Body of pancreas (tissue), 4 donors: ENCODE measurements around the gene TICAM2.

ENCODE experiments used
- CTCF ChIP-seq, 7 experiments: fragments of 450-650 bp in 4 of 7; fragments of 200-600 bp in 3 of 7; sonication (generic) in 3 of 7; IDR thresholded peaks; one replicate each; pipeline ENCODE4 v1.5.1; 2016 to 2019; ENCODE audit warnings: antibody characterized with exemption in 7 of 7
- POLR2A ChIP-seq, 3 donors: fragments of 450-650 bp; IDR thresholded peaks; one replicate each; pipeline ENCODE4 v1.6.1; 2016; ENCODE audit warnings: antibody characterized with exemption in 3 of 3, mild to moderate bottlenecking in 2 of 3

- TF ChIP-seq POLR2A (IDR thresholded peaks at IDR 0.05): no peak
- no peak for TF ChIP-seq CTCF (IDR thresholded peaks at IDR 0.05)
Observed at GRCh38 chr5:115611873-115612272, 9.6 kb upstream of the TICAM2 start.
